ENCODE results near the gene CYSRT1. TPM values are rescaled to one million over a fixed set of nuclear protein-coding genes. Genes with fewer than 3 reads are reported as not detected.

CYSRT1 gene
- polyA plus RNA-seq, 1 of the 3 experiments (the other 2 are of a cell fraction) = 2.1 TPM

- Histone ChIP-seq H3K27ac (ENCODE audit: low read depth in 2 of 2, low read length in 1 of 2) (peak overlapping the region; percentile 57 to 91; a peak in 2 of 4 replicates), H3K9me3 (no peaks in the 10 kb centered on the region), H2AFZ (ENCODE audit: low read depth) (0 out of 2 replicates have a peak overlapping the region, but pooled peaks have one; percentile 65), H3K4me3 (ENCODE audit: low read depth in 2 of 2, low read length in 1 of 2) (peak overlapping the region; percentile 71 to 84), H3K4me1 (ENCODE audit: control insufficient read depth in 1 of 2, insufficient read depth in 2 of 2, low read depth in 1 of 2, low read length in 1 of 2) (peaks cover 12 to 34% of the 10 kb centered on the region in 2 experiments; a peak in 3 of 4 replicates), H3K9me2 (no peaks in the 10 kb centered on the region), H3K36me3 (replicated peaks in 1 of 2; ENCODE audit: control insufficient read depth in 1 of 2, insufficient read depth in 2 of 2, low read length in 1 of 2) (peaks cover 3 to 47% of the 10 kb centered on the region in 2 experiments), H3F3A (replicated peaks; ENCODE audit: insufficient read depth) (peaks cover 16% of the 10 kb centered on the region), H3K9ac (peak overlapping the region; percentile 85), H3K4me2 (peak overlapping the region; percentile 99), H3K27me3 (ENCODE audit: insufficient read depth) (no peaks in the 10 kb centered on the region), H3K79me2 (ENCODE audit: insufficient read depth) (peaks cover 57% of the 10 kb centered on the region), H4K20me1 (ENCODE audit: insufficient read depth) (peaks cover 27% of the 10 kb centered on the region)
- under 1% methylated on average over 16 of the region's 31 CpGs for WGBS (ENCODE audit: low lambda C conversion rate)
- POLR2A ChIA-PET = interaction anchor here (1.2 to 2.7 kb wide), 4 partner anchors 11 to 34 kb away, joined by 3 to 20 read pairs (median 4); partner anchors contain the start of genes LRRC26 and RNF208
- no peak for TF ChIP-seq JUND (IDR thresholded peaks at IDR 0.05)
- TF ChIP-seq MXI1 (IDR thresholded peaks at IDR 0.05; ENCODE audit: low read depth, low read length) = no peak
- TF ChIP-seq GATA2 (CRISPR knock-in tag; IDR thresholded peaks at IDR 0.05) = no peak
- no peak for TF ChIP-seq RXRA (IDR thresholded peaks at IDR 0.05; ENCODE audit: borderline replicate concordance, low read depth)
- TF ChIP-seq SMC3 (IDR thresholded peaks at IDR 0.05; ENCODE audit: low read depth, low read length) = no peak
- TF ChIP-seq NRF1 (IDR thresholded peaks at IDR 0.05; ENCODE audit: low read depth, low read length) = no peak
- TF ChIP-seq, protein P1, sequence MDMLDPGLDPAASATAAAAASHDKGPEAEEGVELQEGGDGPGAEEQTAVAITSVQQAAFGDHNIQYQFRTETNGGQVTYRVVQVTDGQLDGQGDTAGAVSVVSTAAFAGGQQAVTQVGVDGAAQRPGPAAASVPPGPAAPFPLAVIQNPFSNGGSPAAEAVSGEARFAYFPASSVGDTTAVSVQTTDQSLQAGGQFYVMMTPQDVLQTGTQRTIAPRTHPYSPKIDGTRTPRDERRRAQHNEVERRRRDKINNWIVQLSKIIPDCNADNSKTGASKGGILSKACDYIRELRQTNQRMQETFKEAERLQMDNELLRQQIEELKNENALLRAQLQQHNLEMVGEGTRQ (IDR thresholded peaks at IDR 0.05; ENCODE audit: borderline replicate concordance, low read depth, low read length) = no peak
- no peak for TF ChIP-seq RAD21 (IDR thresholded peaks at IDR 0.05; ENCODE audit: low read length)
- TF ChIP-seq SIN3A (IDR thresholded peaks at IDR 0.05; ENCODE audit: borderline replicate concordance, low read depth, low read length) = no peak
- TF ChIP-seq, protein P2, sequence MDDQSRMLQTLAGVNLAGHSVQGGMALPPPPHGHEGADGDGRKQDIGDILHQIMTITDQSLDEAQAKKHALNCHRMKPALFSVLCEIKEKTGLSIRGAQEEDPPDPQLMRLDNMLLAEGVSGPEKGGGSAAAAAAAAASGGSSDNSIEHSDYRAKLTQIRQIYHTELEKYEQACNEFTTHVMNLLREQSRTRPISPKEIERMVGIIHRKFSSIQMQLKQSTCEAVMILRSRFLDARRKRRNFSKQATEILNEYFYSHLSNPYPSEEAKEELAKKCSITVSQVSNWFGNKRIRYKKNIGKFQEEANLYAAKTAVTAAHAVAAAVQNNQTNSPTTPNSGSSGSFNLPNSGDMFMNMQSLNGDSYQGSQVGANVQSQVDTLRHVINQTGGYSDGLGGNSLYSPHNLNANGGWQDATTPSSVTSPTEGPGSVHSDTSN (IDR thresholded peaks at IDR 0.05) = no peak
- TF ChIP-seq, protein P3, sequence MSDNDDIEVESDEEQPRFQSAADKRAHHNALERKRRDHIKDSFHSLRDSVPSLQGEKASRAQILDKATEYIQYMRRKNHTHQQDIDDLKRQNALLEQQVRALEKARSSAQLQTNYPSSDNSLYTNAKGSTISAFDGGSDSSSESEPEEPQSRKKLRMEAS (IDR thresholded peaks at IDR 0.05; ENCODE audit: low read depth) = no peak
- TF ChIP-seq, protein P4, sequence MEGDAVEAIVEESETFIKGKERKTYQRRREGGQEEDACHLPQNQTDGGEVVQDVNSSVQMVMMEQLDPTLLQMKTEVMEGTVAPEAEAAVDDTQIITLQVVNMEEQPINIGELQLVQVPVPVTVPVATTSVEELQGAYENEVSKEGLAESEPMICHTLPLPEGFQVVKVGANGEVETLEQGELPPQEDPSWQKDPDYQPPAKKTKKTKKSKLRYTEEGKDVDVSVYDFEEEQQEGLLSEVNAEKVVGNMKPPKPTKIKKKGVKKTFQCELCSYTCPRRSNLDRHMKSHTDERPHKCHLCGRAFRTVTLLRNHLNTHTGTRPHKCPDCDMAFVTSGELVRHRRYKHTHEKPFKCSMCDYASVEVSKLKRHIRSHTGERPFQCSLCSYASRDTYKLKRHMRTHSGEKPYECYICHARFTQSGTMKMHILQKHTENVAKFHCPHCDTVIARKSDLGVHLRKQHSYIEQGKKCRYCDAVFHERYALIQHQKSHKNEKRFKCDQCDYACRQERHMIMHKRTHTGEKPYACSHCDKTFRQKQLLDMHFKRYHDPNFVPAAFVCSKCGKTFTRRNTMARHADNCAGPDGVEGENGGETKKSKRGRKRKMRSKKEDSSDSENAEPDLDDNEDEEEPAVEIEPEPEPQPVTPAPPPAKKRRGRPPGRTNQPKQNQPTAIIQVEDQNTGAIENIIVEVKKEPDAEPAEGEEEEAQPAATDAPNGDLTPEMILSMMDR (IDR thresholded peaks at IDR 0.05) = no peak
- TF ChIP-seq, protein P5, sequence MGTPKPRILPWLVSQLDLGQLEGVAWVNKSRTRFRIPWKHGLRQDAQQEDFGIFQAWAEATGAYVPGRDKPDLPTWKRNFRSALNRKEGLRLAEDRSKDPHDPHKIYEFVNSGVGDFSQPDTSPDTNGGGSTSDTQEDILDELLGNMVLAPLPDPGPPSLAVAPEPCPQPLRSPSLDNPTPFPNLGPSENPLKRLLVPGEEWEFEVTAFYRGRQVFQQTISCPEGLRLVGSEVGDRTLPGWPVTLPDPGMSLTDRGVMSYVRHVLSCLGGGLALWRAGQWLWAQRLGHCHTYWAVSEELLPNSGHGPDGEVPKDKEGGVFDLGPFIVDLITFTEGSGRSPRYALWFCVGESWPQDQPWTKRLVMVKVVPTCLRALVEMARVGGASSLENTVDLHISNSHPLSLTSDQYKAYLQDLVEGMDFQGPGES (IDR thresholded peaks at IDR 0.05; ENCODE audit: low read depth, low read length) = no peak
- no peak for TF ChIP-seq RCOR1 (IDR thresholded peaks at IDR 0.05; ENCODE audit: low read length)
- DNase-seq = no peak
- CTCF ChIA-PET = interaction anchor here (1.0 to 3.5 kb wide), 12 partner anchors 10 to 65 kb away, joined by 3 to 24 read pairs (median 5); partner anchors contain the start of genes CYSRT1, LRRC26, RNF224 and TMEM210
Observed at GRCh38 chr9:137188086-137188489, 36.9 kb upstream of the CYSRT1 start.
